Activated CD4-positive, alpha-beta T cell treated with anti-CD3 and anti-CD28 coated beads, Interleukin-2, amount 50 U/mL, for 48 hours (primary cell): ENCODE data around the gene CTAG1B.
"Not testable (repeated sequence)": the region's sequence is repeated elsewhere in the genome, so short reads cannot be mapped to it uniquely, and the experiment has no call there.

Experiments used
- DNase-seq, 2 experiments: peaks; one replicate each; pipeline ENCODE4 v3.0.0-alpha.2; 2020

Gene CTAG1B

DNA sequence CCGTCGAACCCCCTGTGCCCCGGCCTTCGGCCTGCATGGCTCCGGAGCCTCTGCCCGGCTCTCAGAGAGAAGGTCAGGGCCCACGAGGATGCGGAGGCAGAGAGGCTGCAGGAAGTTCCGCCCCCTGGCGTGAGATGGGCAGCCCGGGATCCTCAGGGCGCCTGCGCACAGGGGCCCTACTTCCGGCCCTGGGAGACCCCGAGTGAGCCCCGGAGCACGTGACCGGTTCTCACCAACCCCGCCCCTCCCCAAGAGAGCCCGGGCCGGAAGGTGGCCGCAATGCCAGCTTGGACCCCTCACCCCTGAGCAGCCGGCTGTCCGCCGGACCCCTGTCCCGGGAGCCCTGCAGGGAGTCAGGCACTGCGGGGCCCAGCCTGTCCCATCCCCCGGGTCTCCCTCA is at the start of gene CTAG1B:
CTAG1B (minus strand) TSS at position 101 of the 400 bp plus-strand sequence; CDS start at position 37, 64 bp downstream.
- not testable (repeated sequence) for DNase-seq

DNA sequence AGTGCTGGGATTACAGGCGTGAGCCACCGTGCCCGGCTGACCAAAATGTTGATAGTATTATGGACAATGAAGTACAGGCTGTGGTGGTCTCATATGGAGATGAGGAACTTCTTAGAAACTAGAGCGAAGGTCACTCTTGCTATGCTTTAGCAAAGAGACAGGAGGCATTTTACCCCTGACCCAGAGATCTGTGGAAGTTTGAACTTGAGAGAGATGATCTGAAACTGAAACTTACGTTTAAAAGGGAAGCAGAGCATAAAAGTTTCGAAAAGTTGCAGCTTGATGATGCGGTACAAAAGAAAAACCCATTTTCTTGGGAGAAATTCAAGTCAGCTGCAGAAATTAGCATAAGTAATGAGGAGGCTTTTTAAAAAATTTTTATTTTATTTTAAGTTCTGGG is 42.8 kb upstream of the CTAG1B start:
- no peak for DNase-seq

- DNase-seq, result no peak
Measured at GRCh38 chrX:154661170-154661569, 42.1 kb upstream of the CTAG1B start.

DNA sequence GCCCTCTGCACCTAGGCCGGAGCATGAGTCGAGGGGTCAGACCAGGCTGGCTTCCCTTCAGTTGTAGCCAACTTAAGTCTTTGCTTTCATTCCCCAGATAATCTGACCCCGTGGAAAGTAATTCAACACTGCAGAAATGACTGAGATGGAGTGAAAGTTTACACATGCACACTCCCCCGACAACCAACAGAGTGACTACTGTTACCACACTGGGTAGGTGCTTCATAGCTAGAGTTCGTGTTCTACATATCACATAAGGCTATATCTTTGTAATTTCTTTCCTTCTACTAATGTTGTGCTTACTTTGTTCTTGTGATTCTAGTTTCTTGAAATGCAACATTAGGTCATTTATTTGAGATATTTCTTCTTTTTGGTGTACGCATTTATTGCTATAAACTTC is 41.5 kb upstream of the CTAG1B start:
- no peak for DNase-seq

DNA sequence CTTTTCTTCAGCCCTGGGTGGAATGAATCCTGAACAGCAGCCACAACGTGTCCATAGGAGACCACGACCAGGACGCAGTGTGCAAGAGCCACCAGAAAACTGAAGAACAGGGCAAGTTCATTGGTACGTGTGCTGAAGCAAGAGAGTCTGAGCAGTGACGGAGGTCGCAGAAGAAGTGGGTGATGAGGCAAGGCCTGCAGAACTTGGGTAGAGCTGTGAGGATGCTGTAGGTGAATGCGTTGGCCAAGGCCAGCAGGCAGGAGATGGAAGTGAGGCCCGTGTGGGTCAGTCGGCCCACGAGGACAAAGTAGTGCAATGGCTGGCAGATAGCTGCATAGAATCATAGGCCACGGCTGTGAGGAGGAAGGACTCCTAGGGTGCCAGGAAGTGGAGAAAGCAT is 39.9 kb upstream of the CTAG1B start:
- no peak for DNase-seq

DNA sequence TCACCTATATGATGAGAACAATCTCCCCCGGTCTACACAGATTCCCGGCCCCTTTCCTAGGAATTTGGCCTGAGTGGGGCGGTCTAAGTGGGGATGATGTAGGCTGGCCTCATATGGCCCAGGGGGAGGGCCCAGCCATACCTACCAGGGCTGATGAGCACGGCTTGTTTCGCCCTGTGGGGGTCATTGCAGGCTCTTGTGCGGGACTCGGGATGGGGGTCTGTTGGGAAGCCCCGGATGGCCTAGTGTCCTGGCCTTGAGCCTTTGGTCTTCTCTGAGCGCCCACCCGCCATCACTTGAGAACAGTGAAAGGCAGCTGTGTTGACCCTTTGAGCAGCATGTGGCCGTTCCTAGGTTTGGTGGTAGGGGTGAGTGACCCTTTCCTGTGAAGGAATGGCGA is 39.1 kb upstream of the CTAG1B start:
- no peak for DNase-seq

DNA sequence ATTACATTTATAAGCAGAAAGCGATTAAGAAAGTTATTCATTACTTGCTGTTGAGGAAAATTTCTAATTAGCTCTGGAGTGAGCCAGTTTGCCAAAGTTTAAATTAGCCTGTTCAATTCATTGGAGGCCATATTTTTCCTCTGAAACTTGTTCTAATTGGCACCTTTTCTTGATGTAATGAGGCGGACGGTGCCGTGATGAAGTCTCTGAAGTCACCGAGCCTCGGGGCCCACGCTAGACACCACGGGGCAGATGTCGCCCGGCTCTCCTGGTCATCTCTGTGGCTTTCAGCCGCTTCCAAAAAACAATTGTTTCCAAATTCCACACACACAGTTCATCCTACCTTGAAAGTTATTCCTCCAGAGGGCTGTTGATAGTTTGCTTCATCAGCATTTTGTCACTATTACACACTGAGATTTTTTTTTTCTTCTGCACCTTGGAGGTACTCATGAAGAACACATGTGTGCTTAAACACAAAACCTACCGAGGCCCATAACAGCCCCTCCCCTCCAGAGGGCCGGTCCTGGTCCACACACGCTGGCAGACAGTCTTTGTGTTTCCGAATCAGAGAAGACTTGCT is 38.2 kb upstream of the CTAG1B start:
- no peak for DNase-seq

DNA sequence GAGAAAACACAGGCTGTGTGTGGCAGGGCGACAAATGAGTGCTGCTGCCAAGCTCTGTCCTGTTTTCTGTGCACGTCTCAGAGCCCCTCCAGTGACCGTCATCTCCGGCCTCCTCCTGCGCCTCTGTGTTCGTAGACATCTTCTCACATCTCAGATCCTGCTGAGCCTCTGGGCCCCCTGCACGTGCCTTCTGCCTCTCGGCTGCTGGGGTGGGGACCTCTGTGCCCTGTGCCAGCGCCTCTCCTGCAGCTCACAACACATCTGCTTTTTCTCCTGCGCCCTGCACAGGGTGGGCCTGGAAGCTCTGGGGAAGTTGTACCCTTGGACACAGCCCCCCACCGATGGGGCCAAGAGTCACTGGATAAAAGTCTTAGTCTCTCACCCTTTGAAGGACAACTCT is 36.7 kb upstream of the CTAG1B start:
- no peak for DNase-seq

- no peak for DNase-seq
Measured at GRCh38 chrX:154655346-154655745, 36.3 kb upstream of the CTAG1B start.

GRCh38 chrX:154654925-154655324 is 35.8 kb upstream of the CTAG1B start:
- DNase-seq, result no peak

DNA sequence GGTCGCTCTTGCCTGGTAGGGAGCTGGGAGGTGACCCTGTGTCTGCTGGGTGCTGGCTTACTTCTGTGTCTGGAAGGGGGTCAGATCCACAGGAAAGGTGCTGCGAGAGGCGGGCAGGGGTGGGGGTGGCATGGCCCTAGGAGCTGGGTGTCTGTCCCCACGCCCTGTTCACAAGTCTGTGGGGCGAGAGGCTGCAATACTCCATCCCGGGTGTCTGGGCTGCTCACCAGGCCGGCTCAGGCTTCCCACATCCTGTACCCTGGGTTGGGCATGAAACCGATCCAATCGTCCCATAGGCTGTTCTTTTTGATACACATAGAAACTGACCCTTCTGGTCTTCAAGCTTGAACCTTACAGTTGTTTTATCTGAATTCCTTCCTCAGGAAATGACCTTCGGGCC is 35.3 kb upstream of the CTAG1B start:
- DNase-seq, result no peak

DNA sequence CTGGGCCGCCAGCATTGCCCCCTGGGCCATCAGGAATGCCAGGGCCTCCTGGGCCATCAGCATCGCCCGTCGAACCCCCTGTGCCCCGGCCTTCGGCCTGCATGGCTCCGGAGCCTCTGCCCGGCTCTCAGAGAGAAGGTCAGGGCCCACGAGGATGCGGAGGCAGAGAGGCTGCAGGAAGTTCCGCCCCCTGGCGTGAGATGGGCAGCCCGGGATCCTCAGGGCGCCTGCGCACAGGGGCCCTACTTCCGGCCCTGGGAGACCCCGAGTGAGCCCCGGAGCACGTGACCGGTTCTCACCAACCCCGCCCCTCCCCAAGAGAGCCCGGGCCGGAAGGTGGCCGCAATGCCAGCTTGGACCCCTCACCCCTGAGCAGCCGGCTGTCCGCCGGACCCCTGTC is 34.3 kb upstream of the CTAG1B start, which contains the start of gene CTAG2:
CTAG2 (minus strand) TSS at position 167 of the 400 bp plus-strand sequence; CDS start at position 103, 64 bp downstream.
- DNase-seq, result not testable (repeated sequence)

DNA sequence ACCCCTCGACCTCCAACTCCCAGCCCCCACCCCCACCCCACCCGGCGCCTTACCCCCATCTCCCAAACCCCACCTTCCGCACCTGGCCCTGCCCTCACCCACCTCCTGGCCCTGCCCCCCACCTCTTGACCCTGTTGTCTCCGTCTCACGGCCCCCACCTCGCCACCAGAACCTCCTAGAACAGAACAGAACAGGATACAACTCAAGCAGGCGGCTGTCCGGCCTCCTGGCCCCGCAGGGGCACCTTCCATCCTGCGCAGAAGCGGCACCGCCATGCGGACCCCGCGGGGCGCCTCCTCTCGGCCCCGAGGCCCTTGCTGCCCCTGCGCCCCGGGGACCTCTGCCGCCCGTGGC is 33.9 kb upstream of the CTAG1B start:
- no peak for DNase-seq

DNA sequence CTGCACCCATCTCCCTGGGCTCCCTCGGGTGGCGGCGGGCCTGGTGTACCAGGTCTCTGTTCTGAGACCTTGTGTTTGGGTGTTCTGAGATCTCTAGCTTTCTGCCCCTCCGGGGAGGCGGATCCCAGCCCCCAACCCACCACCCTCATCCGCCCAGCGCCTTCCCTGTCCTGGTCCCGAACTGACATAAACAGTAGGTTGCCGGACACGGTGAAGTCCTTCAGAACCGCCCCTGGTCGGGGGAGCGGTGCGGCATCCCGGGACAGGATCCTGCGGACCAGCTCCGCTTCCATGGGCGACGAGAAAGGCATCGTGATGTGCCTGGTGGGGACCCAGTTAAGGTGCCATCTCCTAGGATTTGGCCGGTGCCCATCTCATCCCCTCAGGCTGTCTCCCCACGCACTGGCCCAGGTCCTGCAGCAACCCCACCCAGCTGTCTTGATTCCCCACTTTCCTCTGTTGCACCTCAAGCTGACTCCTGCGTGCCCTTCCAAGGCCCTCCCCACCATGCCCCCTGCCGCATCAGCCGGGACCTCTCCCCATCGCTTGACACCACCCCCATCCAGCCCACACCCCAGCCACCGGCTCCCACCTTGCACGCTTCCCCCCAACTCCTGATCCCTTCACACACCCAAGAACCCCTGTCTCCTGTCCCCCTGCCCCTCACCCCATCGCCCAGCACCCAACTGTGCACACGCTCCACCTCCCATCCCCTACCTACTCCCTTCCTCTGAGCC is 33.4 kb upstream of the CTAG1B start:
- DNase-seq, result no peak

- no peak for DNase-seq
Measured at GRCh38 chrX:154650221-154650510, 31.1 kb upstream of the CTAG1B start.

DNA sequence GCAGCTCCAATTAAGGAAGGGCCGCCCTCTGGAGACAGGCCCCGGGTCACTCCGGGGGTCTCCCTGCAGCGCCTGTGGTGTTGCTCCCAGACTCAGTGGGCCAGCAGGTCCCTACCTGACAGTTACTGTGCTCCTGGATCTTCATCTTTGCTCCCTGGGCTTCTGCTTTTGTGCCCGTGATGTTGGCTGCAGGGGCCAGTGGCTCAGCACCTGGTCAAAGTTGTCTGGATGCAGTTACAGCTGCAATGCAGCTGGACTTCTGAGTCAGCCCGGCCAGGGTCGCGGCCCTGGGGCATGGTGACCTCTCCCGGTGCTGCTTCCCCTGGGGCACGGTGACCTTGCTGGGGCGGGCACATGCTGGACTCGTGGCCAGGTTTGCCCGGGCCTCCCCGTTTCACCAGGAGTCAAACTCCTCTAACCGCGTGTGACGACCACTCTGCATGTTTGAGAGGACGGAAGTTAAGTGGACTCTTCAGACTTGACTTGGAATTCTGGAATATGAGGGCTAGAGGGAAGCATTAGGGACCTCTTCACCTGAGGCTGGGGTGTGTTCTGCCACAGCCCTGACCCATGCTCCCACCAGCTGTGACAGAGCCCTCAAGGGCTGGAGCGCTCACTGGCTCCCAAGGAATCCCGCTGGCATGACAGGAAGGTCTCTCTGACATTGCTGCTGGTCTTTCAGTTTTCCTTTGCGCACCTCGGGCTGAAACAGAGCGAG is 30.6 kb upstream of the CTAG1B start:
- DNase-seq, result no peak

GRCh38 chrX:154648931-154649330 is 29.8 kb upstream of the CTAG1B start:
- no peak for DNase-seq

DNA sequence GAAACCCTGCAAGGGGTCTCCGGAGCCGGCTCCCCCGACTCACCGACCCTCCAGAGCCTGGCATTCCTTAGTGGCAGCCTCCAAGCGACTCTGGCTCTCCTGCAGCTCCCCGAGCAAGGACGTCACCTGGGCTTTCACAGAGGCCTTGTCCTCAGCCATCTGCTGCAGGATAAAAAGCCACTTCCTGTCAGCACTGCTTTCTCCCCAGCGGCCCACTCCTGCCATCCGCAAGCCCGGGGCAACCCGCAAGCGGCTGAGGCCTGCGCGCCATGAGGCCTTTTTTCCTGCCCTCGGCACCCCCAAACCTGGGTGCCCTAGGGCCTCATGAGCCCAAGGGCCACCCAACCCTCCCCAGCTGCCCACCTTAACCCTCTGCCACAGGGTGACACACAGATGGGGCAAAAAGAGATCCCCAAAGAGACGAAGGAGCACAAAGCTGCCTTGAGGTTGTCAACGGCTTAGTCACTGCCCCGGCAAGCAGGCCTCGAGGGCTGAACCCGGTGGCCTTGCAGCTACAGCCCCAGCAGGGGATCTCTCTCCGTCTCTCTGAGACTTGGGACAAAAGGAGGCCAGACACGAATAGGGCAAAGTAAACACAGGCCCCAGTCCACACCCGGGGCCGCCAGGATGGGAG is 26.8 kb upstream of the CTAG1B start:
- DNase-seq, result not testable (repeated sequence)

- DNase-seq, result not testable (repeated sequence)
Measured at GRCh38 chrX:154643708-154644107, 24.6 kb upstream of the CTAG1B start.

- not testable (repeated sequence) for DNase-seq
Measured at GRCh38 chrX:154641740-154642139, 22.7 kb upstream of the CTAG1B start.

GRCh38 chrX:154633661-154634060 is 14.6 kb upstream of the CTAG1B start:
- not testable (repeated sequence) for DNase-seq

- not testable (repeated sequence) for DNase-seq
Measured at GRCh38 chrX:154630949-154631348, 11.9 kb upstream of the CTAG1B start.

GRCh38 chrX:154628960-154629359 is 9.9 kb upstream of the CTAG1B start:
- not testable (repeated sequence) for DNase-seq
